ENCODE results near the gene GPANK1. TPM values are rescaled to one million over a fixed set of nuclear protein-coding genes. Genes with fewer than 3 reads are reported as not detected.

The GPANK1 gene
- total and polyA plus RNA-seq, 2 of the 4 experiments (the other 2 are of a cell fraction): 6.1 to 13.8 TPM

DNA sequence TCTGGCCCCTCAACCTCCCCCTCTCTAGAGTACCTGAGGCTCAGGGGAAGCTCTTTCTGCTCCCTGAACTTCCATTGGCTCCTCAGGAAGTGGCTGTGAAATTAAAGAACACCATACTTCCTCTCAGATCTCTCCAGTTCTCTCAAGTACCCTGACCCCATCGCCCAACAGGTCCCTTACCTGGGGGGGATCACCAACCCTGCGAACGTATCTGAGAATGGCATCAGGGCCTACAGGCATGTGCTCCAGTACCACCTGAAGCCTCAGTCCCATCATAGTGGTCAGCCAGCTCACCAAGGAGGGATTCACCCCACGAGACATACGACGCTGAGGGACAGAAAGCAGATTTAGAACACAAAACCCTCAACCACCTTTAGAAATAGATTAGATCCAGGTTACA lies 24.2 kb downstream of the GPANK1 start:
- Histone ChIP-seq H3K9me1 (ENCODE audit: insufficient read depth, low read length) (0 out of 2 replicates have a peak, but pooled peaks cover 3% of the 10 kb centered on the region), H4K20me1 (ENCODE audit: insufficient read depth, low read length) (peaks cover 10% of the 10 kb centered on the region), H4K5ac (ENCODE audit: low read depth, low read length) (no peak overlapping the region), H3K23ac (ENCODE audit: low read depth, low read length) (no peak overlapping the region), H2AK9ac (replicated peaks; ENCODE audit: low read depth, low read length, poor library complexity) (no peak overlapping the region), H2AK5ac (ENCODE audit: low read depth, low read length) (no peak overlapping the region), H3K27me3 (ENCODE audit: control insufficient read depth, insufficient read depth, low read length) (no peaks in the 10 kb centered on the region), H3K4ac (ENCODE audit: low read depth, low read length) (no peak overlapping the region), H2BK15ac (ENCODE audit: low read depth, low read length) (no peak overlapping the region), H2BK5ac (ENCODE audit: low read depth, low read length, poor library complexity, severe bottlenecking) (no peak overlapping the region), H3K9me3 (ENCODE audit: control insufficient read depth, insufficient read depth, low read length) (no peaks in the 10 kb centered on the region), H4K8ac (ENCODE audit: low read depth in 2 of 2, low read length in 2 of 2) (no peak overlapping the region), H3K14ac (replicated peaks; ENCODE audit: low read depth, low read length) (no peak overlapping the region), H3K27ac (ENCODE audit: insufficient read depth, low read length) (no peak overlapping the region), H4K91ac (ENCODE audit: insufficient read depth, low read depth, low read length) (no peak overlapping the region), H3K4me1 (ENCODE audit: control insufficient read depth, insufficient read depth, low read length) (no peaks in the 10 kb centered on the region; the same call in 1 of the 2 replicates), H3K56ac (ENCODE audit: extremely low read depth, insufficient read depth, low read length) (no peak overlapping the region), H2BK20ac (ENCODE audit: low read depth, low read length) (no peak overlapping the region), H3K18ac (ENCODE audit: low read depth, low read length) (no peak overlapping the region), H3K79me1 (ENCODE audit: low read depth in 1 of 2, low read length in 2 of 2) (peaks cover 11 to 16% of the 10 kb centered on the region in 2 experiments; a peak in 3 of 4 replicates), H2AFZ (replicated peaks; ENCODE audit: low read length, poor library complexity) (no peak overlapping the region), H3K9ac (ENCODE audit: low read depth, low read length) (no peak overlapping the region), H3K36me3 (ENCODE audit: control insufficient read depth, insufficient read depth, low read length) (peaks cover 81% of the 10 kb centered on the region), H2BK120ac (ENCODE audit: low read depth, low read length) (no peak overlapping the region), H3K4me2 (ENCODE audit: low read depth, low read length) (no peak overlapping the region), H3K4me3 (ENCODE audit: insufficient read depth, low read depth, low read length) (no peak overlapping the region)
- ATAC-seq (ENCODE audit: low read depth) (no peak), DNase-seq (no peak)
- TF ChIP-seq POLR2A (IDR thresholded peaks at IDR 0.05; ENCODE audit: low read depth, low read length) (no peak), RFX5 (IDR thresholded peaks at IDR 0.05; ENCODE audit: low read depth, low read length) (no peak), NFE2L2 (IDR thresholded peaks at IDR 0.05; ENCODE audit: low read depth, low read length) (no peak)
- TF ChIP-seq, protein P1, sequence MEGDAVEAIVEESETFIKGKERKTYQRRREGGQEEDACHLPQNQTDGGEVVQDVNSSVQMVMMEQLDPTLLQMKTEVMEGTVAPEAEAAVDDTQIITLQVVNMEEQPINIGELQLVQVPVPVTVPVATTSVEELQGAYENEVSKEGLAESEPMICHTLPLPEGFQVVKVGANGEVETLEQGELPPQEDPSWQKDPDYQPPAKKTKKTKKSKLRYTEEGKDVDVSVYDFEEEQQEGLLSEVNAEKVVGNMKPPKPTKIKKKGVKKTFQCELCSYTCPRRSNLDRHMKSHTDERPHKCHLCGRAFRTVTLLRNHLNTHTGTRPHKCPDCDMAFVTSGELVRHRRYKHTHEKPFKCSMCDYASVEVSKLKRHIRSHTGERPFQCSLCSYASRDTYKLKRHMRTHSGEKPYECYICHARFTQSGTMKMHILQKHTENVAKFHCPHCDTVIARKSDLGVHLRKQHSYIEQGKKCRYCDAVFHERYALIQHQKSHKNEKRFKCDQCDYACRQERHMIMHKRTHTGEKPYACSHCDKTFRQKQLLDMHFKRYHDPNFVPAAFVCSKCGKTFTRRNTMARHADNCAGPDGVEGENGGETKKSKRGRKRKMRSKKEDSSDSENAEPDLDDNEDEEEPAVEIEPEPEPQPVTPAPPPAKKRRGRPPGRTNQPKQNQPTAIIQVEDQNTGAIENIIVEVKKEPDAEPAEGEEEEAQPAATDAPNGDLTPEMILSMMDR (conservative IDR thresholded peaks at IDR 0.05; ENCODE audit: low read depth, low read length): no peak
- TF ChIP-seq, protein P2, sequence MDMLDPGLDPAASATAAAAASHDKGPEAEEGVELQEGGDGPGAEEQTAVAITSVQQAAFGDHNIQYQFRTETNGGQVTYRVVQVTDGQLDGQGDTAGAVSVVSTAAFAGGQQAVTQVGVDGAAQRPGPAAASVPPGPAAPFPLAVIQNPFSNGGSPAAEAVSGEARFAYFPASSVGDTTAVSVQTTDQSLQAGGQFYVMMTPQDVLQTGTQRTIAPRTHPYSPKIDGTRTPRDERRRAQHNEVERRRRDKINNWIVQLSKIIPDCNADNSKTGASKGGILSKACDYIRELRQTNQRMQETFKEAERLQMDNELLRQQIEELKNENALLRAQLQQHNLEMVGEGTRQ (IDR thresholded peaks at IDR 0.05; ENCODE audit: low read depth, low read length): no peak
- in situ Hi-C loops (cut with MboI; ENCODE audit: low sequenced_read_pairs) (no loop called here), dilution Hi-C loops (cut with HindIII; ENCODE audit: low sequenced_read_pairs, unreplicated experiment) (no loop called here), intact Hi-C loops (cut with micrococcal nuclease) (no loop called here)
- ChIA-PET CTCF (no interaction called here), POLR2A (ENCODE audit: unreplicated experiment) (interaction anchor here (1.3 kb wide), 1 partner anchor 20 kb away, joined by 3 read pairs; the partner anchor contains the start of gene C6orf47)
- TSS peak; percentile 93 for BruUV-seq (replicated peaks)
- 94% methylated on average over 3 of the region's 6 CpGs; no CpG with 5 or more reads in 1 of the 2 experiments for WGBS, 2 experiments (ENCODE audit: extremely low coverage in 2 of 2, insufficient read length in 1 of 2)

Measured in IMR-90 (cell line).